ENCODE data around the gene LHFPL3.

DNA sequence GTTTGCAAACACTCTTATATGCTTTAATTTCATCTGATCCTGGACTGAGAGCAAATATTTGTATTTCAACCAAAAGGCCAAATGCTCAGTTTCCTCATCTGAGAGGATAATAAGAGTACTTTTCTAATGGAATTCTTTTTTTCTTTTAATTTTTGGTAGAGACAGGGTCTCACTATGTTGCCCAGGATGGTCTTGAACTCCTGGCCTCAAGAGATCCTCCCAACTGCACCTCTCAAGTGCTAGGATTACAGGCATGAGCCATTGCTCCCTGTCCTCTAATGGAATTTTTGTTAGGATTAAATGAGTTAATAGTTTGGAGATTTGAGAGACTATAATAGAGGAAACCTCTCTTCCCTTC, 617.2 kb downstream of the LHFPL3 start:
- TF ChIP-seq, protein P1, sequence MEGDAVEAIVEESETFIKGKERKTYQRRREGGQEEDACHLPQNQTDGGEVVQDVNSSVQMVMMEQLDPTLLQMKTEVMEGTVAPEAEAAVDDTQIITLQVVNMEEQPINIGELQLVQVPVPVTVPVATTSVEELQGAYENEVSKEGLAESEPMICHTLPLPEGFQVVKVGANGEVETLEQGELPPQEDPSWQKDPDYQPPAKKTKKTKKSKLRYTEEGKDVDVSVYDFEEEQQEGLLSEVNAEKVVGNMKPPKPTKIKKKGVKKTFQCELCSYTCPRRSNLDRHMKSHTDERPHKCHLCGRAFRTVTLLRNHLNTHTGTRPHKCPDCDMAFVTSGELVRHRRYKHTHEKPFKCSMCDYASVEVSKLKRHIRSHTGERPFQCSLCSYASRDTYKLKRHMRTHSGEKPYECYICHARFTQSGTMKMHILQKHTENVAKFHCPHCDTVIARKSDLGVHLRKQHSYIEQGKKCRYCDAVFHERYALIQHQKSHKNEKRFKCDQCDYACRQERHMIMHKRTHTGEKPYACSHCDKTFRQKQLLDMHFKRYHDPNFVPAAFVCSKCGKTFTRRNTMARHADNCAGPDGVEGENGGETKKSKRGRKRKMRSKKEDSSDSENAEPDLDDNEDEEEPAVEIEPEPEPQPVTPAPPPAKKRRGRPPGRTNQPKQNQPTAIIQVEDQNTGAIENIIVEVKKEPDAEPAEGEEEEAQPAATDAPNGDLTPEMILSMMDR (IDR thresholded peaks at IDR 0.05) = no peak
- TF ChIP-seq POLR2A (IDR thresholded peaks at IDR 0.05) = no peak
